ENCODE data around the gene DUSP15.

The DUSP15 gene

GRCh38 chr20:31870726-31871617, 645 bp upstream of the DUSP15 start:
- DNase-seq (ENCODE audit: extremely low read depth, insufficient read length), result no peak
- no peak for TF ChIP-seq CTCF (IDR thresholded peaks at IDR 0.05; ENCODE audit: insufficient read depth, low read length, poor library complexity, severe bottlenecking)
- Histone ChIP-seq H3K27me3 (replicated peaks; ENCODE audit: control insufficient read depth, insufficient read depth, low read length) (peaks cover 5% of the 10 kb centered on the region), H3K4me3 (replicated peaks; ENCODE audit: low read depth, low read length) (peak overlapping the region; percentile 44), H3K36me3 (ENCODE audit: control insufficient read depth, insufficient read depth, low read length) (no peaks in the 10 kb centered on the region)

DNA sequence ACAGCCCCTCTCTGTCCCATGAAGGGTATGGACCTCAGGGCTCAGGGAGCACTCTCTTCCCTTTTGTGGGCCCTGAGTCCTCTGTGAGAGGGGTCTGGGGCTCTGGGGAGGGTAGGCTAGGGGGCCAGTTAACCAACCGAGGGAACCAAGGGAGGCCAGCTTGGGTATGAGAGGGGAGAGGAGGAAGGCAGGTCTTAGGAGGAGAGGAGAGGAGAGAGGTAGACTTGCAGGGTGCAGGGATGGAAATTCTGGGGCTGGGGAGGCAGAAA, 720 bp downstream of the DUSP15 start:
- Histone ChIP-seq H3K27me3 (replicated peaks; ENCODE audit: control insufficient read depth, insufficient read depth, low read length) (peaks cover 5% of the 10 kb centered on the region), H3K4me3 (replicated peaks; ENCODE audit: low read depth, low read length) (no peak overlapping the region), H3K36me3 (ENCODE audit: control insufficient read depth, insufficient read depth, low read length) (no peaks in the 10 kb centered on the region)
- no peak for TF ChIP-seq CTCF (IDR thresholded peaks at IDR 0.05; ENCODE audit: insufficient read depth, low read length, poor library complexity, severe bottlenecking)
- DNase-seq (ENCODE audit: extremely low read depth, insufficient read length), result no peak

- no peak overlapping the region for H3K4me3 ChIP-seq (replicated peaks; ENCODE audit: low read depth, low read length)
- no peak for DNase-seq (ENCODE audit: extremely low read depth, insufficient read length)
- TF ChIP-seq CTCF (IDR thresholded peaks at IDR 0.05; ENCODE audit: insufficient read depth, low read length, poor library complexity, severe bottlenecking), result no peak
- H3K27me3 ChIP-seq (replicated peaks; ENCODE audit: control insufficient read depth, insufficient read depth, low read length), result peaks cover 5% of the 10 kb centered on the region; the same call in 1 of the 2 replicates
- H3K36me3 ChIP-seq (ENCODE audit: control insufficient read depth, insufficient read depth, low read length), result no peaks in the 10 kb centered on the region
Observed at GRCh38 chr20:31868853-31869672, 1.3 kb downstream of the DUSP15 start.

- no peaks in the 10 kb centered on the region for H3K36me3 ChIP-seq (ENCODE audit: control insufficient read depth, insufficient read depth, low read length)
Observed at GRCh38 chr20:31866221-31866620, 4.1 kb downstream of the DUSP15 start.

More at GRCh38 chr20:31866221-31866620, 4.1 kb downstream of the DUSP15 start:
- no peak for TF ChIP-seq CTCF (IDR thresholded peaks at IDR 0.05; ENCODE audit: insufficient read depth, low read length, poor library complexity, severe bottlenecking)
- Histone ChIP-seq H3K27me3 (replicated peaks; ENCODE audit: control insufficient read depth, insufficient read depth, low read length) (peaks cover 5% of the 10 kb centered on the region; the same call in 1 of the 2 replicates), H3K4me3 (replicated peaks; ENCODE audit: low read depth, low read length) (no peak overlapping the region)
- DNase-seq (ENCODE audit: extremely low read depth, insufficient read length), result no peak

All from GM06990 (cell line).